Mucosa of descending colon (tissue), 3 donors: ENCODE data around the gene CST9L. TPM values are rescaled to one million over a fixed set of nuclear protein-coding genes. Genes with fewer than 3 reads are reported as not detected.

Experiments used
- ATAC-seq: fragments of 200-7000 bp; cut with Tn5 transposase; one replicate; pipeline ENCODE4 v1.9.1; 2020; ENCODE audit warnings: mild to moderate bottlenecking, moderate library complexity
- DNase-seq, 3 donors: peaks; one replicate each; pipeline ENCODE4 v3.0.0-alpha.2; 2020
- H3K36me3 ChIP-seq: fragments of 200-600 bp; one replicate; pipeline ENCODE4 v1.8.0; 2021; ENCODE audit warnings: low read depth, mild to moderate bottlenecking
- H3K4me1 ChIP-seq: fragments of 200-600 bp; one replicate; pipeline ENCODE4 v1.8.0; 2021; ENCODE audit warnings: low read depth, mild to moderate bottlenecking
- H3K4me3 ChIP-seq: fragments of 200-600 bp; one replicate; pipeline ENCODE4 v1.8.0; 2021; ENCODE audit warnings: mild to moderate bottlenecking
- H3K9me3 ChIP-seq: fragments of 200-600 bp; one replicate; pipeline ENCODE4 v1.8.0; 2021; ENCODE audit warnings: mild to moderate bottlenecking
- CTCF ChIP-seq: fragments of 200-600 bp; IDR thresholded peaks from one replicate; pipeline ENCODE4 v1.8.0; 2022; ENCODE audit warnings: antibody characterized with exemption, mild to moderate bottlenecking
- intact Hi-C, 2 donors: fragments of 100-400 bp; cut with DNase I in 1 of 2; cut with micrococcal nuclease in 1 of 2; formaldehyde crosslinking; loops; one replicate each; pipeline versions ENCODE4 v1.11.0 to v1.11.1; 2022; cut with DNase I, micrococcal nuclease
- total RNA-seq, 3 donors: library from RNA; stranded (reverse); fragmentation: NEBNext Ultra II Directional in 2 of 3; extraction: Animal tissue kit (Norgen Biotek cat#: 25700) in 2 of 3; gene quantifications; one replicate each; pipeline versions ENCODE4 v1.2.1 to v1.2.4, GENCODE V29; 2021 to 2023
- donor health status: DM: no; HTN: no; CAD: no; lungs with moderate emphysema.
- donor health status: DM: no; HTN: no; CAD: no.
- donor health status: DM: no; HTN: yes; CAD: no.

Gene CST9L
- total RNA-seq, 3 donors from 2014 or later, result not detected

GRCh38 chr20:23574977-23575376 lies 6.7 kb upstream of the CST9L start:
- Histone ChIP-seq H3K36me3 (no peaks in the 10 kb centered on the region), H3K4me1 (no peaks in the 10 kb centered on the region), H3K4me3 (no peak overlapping the region), H3K9me3 (no peaks in the 10 kb centered on the region)
- no peak for TF ChIP-seq CTCF
- intact Hi-C loops, result no loop called here
- no peak for ATAC-seq
- no peak for DNase-seq

GRCh38 chr20:23570178-23570760 lies 2.0 kb upstream of the CST9L start:
- intact Hi-C loops, result no loop called here
- TF ChIP-seq CTCF, result no peak

GRCh38 chr20:23569570-23569969 lies 1.3 kb upstream of the CST9L start:
- DNase-seq, result no peak
- Histone ChIP-seq H3K36me3 (no peaks in the 10 kb centered on the region), H3K4me3 (no peak overlapping the region), H3K4me1 (no peaks in the 10 kb centered on the region), H3K9me3 (no peaks in the 10 kb centered on the region)
- no peak for TF ChIP-seq CTCF
- no peak for ATAC-seq
- intact Hi-C loops, result no loop called here

More at GRCh38 chr20:23570178-23570760, 2.0 kb upstream of the CST9L start:
- H3K4me1 ChIP-seq, result no peaks in the 10 kb centered on the region
- no peak for DNase-seq
- H3K36me3 ChIP-seq, result no peaks in the 10 kb centered on the region
- H3K9me3 ChIP-seq, result no peaks in the 10 kb centered on the region
- no peak for ATAC-seq
- H3K4me3 ChIP-seq, result no peak overlapping the region

GRCh38 chr20:23568971-23569330 lies 667 bp upstream of the CST9L start:
- ATAC-seq, result no peak
- TF ChIP-seq CTCF, result no peak
- Histone ChIP-seq H3K4me1 (no peaks in the 10 kb centered on the region), H3K4me3 (no peak overlapping the region), H3K9me3 (no peaks in the 10 kb centered on the region), H3K36me3 (no peaks in the 10 kb centered on the region)
- no peak for DNase-seq
- intact Hi-C loops, result no loop called here

GRCh38 chr20:23566199-23566932 lies 1.9 kb downstream of the CST9L start:
- DNase-seq, result no peak
- H3K36me3 ChIP-seq, result no peaks in the 10 kb centered on the region
- no peak overlapping the region for H3K4me3 ChIP-seq
- H3K4me1 ChIP-seq, result no peaks in the 10 kb centered on the region
- no peak for ATAC-seq
- H3K9me3 ChIP-seq, result peaks cover 13% of the 10 kb centered on the region
- intact Hi-C loops, result no loop called here
- no peak for TF ChIP-seq CTCF
